ENCODE results near the gene CYP3A5.

The CYP3A5 gene

DNA sequence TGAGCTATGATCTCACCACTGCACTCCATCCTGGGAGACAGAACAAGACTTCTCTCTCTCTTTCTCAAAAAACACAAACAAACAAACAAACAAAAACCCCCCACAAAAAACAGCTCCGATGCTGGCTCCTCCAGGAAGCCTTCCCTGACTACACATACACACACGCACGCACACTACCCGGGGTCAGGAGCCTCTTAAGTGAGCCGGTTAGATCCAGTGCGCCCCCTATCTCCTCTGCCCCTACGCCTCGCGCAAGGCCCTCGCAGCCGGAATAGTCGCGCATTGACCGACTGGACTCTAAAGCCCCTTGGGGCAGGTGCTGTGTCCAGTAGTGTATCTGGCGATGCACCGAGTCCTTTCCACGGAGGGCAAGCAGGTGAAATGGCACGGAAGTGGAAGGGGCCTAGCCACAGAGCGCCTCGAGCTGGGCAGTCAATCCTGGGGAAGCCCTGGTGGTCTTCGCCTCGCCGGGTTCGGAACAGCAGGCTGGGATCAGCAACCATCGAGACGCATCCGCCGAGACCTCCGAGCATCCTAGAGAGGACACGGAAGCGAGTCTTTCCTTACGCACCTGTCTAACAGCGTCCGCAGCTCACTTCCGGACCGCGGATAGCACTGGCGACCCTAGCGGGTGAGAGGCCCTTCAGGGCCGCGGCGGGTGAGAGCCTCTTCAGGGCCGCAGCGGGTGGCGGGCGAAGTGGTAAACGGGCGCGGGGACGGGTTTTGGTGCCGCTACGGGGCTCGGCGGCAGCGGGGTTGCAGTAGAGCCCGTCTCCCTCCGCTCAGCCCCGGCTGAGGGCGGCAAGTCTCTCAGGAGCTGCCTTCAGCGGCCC is 63.2 kb downstream of the CYP3A5 start, which contains the start of gene ZSCAN25:
TSS of gene ZSCAN25 (plus strand) at position 588 of the 833 bp plus-strand sequence. CDS start 2,661 bp downstream, outside the sequence.
- Histone ChIP-seq H3K36me3 (ENCODE audit: insufficient read depth, low read length) (peaks cover 35% of the 10 kb centered on the region), H3K9me3 (ENCODE audit: low read depth, low read length) (no peaks in the 10 kb centered on the region), H3K27ac (peak within 1 kb of the TSS; percentile 66; the same call in 1 of the 2 replicates), H3K9ac (ENCODE audit: insufficient read length) (peak within 1 kb of the TSS; percentile 97), H3K4me3 (peak within 1 kb of the TSS; percentile 99)
- DNase-seq (ENCODE audit: low read depth, low spot score) = peak; percentile 78
- TF ChIP-seq EZH2 (IDR thresholded peaks at IDR 0.05) (no peak), POLR2AphosphoS5 (IDR thresholded peaks at IDR 0.05; ENCODE audit: borderline replicate concordance, low read depth, low read length) (peak; percentile 94), FOXP2 (optimal IDR thresholded peaks at IDR 0.05; ENCODE audit: control extremely low read depth, extremely low read length, insufficient read depth) (peak; percentile 81)

DNA sequence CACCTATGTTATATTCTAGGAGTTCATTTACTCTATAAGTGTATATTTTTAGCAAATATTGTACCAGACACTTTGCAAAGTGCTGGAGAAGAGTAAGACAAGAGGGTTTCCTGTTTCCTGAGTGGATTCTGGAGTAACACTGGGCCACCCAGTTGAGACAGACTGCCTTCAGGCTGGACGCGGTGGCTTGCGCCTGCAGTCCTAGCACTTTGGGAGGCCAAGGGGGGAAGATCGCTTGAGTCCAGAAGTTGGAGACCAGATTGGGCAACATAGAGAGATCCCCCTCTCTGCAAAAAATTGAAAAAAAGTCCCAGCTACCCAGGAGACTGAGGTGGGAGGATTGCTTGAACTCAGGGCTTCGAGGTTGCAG is 63.8 kb downstream of the CYP3A5 start:
- no peak overlapping the region for H3K9ac ChIP-seq (ENCODE audit: insufficient read length)
- peaks cover 29% of the 10 kb centered on the region for H3K36me3 ChIP-seq (ENCODE audit: insufficient read depth, low read length)
- no peak for DNase-seq (ENCODE audit: low read depth, low spot score)
- H3K4me3 ChIP-seq = peak overlapping the region; percentile 99
- H3K9me3 ChIP-seq (ENCODE audit: low read depth, low read length) = no peaks in the 10 kb centered on the region
- TF ChIP-seq EZH2 (IDR thresholded peaks at IDR 0.05) = no peak
- no peak overlapping the region for H3K27ac ChIP-seq

DNA sequence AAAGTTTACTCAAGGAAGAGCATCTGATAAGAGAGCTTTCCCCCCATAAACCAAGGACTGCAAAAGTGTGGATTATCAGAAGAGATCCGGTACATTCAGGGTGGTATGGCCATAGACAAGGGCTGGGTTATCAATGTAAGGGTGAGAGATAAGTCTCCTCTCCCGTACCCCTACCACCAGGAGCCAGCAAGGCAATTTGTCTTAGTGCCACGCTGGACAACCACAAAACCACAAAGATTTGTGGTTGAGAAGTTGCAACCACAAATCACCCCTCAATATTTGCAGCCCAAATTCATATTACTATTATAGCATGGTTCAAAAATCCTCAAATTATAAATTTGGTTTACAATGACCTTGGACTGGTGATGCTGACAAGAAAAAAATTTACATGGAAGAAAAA is 65.3 kb downstream of the CYP3A5 start:
- no peaks in the 10 kb centered on the region for H3K9me3 ChIP-seq (ENCODE audit: low read depth, low read length)
- TF ChIP-seq EZH2 (IDR thresholded peaks at IDR 0.05) (no peak), POLR2AphosphoS5 (IDR thresholded peaks at IDR 0.05; ENCODE audit: borderline replicate concordance, low read depth, low read length) (no peak), FOXP2 (optimal IDR thresholded peaks at IDR 0.05; ENCODE audit: control extremely low read depth, extremely low read length, insufficient read depth) (no peak)
- H3K9ac ChIP-seq (ENCODE audit: insufficient read length) = no peak overlapping the region
- H3K36me3 ChIP-seq (ENCODE audit: insufficient read depth, low read length) = peaks cover 15% of the 10 kb centered on the region
- H3K27ac ChIP-seq = no peak overlapping the region
- H3K4me3 ChIP-seq = no peak overlapping the region
- no peak for DNase-seq (ENCODE audit: low read depth, low spot score)

DNA sequence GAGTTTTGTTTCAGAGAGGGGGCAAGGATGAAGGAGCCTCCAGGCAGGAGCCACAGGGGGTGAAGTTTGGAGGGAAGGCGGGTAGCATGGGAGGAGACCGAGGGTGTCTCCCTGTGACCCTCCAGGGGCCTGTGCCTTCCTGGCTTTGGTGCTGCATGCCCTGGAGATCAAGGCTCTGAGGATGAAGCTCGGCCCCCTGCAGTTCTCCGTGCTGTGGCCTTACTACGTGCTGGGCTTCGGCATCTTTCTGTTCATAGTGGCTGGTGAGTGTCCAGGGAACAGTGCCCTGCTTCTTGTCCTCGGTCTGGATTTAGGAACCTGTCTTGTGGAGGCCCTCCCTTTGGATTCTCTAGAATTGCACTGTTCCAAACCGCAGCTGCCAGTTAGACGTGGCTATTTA is 72.2 kb downstream of the CYP3A5 start:
- no peak overlapping the region for H3K27ac ChIP-seq
- no peak for DNase-seq (ENCODE audit: low read depth, low spot score)
- no peak overlapping the region for H3K4me3 ChIP-seq
- H3K36me3 ChIP-seq (ENCODE audit: insufficient read depth, low read length) = no peaks in the 10 kb centered on the region
- H3K9ac ChIP-seq (ENCODE audit: insufficient read length) = no peak overlapping the region
- H3K9me3 ChIP-seq (ENCODE audit: low read depth, low read length) = no peaks in the 10 kb centered on the region
- no peak for TF ChIP-seq FOXP2 (optimal IDR thresholded peaks at IDR 0.05; ENCODE audit: control extremely low read depth, extremely low read length, insufficient read depth)
- TF ChIP-seq EZH2 (IDR thresholded peaks at IDR 0.05) = no peak
- no peak for TF ChIP-seq POLR2AphosphoS5 (IDR thresholded peaks at IDR 0.05; ENCODE audit: borderline replicate concordance, low read depth, low read length)

DNA sequence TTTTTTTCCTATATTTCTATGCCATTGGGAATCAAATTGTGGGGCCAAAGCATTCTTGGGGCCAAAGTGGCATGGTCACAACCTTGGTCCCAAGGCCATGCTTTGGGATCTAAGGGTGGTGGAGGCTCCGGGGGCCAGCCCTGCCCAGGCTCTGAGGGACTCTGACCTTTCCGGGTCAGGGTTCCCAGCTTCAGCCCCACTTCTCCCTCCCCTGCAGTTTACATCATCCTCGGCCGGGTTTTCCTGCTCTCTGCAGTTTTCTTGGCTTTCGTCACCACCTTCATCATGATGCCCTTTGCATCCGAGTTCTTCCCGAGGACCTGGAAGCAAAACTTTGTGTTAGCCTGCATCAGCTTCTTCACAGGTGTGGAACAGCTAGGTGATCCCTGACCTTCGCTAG is 73.3 kb downstream of the CYP3A5 start:
- no peaks in the 10 kb centered on the region for H3K9me3 ChIP-seq (ENCODE audit: low read depth, low read length)
- DNase-seq (ENCODE audit: low read depth, low spot score) = no peak
- H3K4me3 ChIP-seq = no peak overlapping the region
- no peak overlapping the region for H3K9ac ChIP-seq (ENCODE audit: insufficient read length)
- TF ChIP-seq FOXP2 (optimal IDR thresholded peaks at IDR 0.05; ENCODE audit: control extremely low read depth, extremely low read length, insufficient read depth) = no peak
- no peak for TF ChIP-seq EZH2 (IDR thresholded peaks at IDR 0.05)
- TF ChIP-seq POLR2AphosphoS5 (IDR thresholded peaks at IDR 0.05; ENCODE audit: borderline replicate concordance, low read depth, low read length) = no peak
- H3K36me3 ChIP-seq (ENCODE audit: insufficient read depth, low read length) = no peaks in the 10 kb centered on the region
- H3K27ac ChIP-seq = no peak overlapping the region

DNA sequence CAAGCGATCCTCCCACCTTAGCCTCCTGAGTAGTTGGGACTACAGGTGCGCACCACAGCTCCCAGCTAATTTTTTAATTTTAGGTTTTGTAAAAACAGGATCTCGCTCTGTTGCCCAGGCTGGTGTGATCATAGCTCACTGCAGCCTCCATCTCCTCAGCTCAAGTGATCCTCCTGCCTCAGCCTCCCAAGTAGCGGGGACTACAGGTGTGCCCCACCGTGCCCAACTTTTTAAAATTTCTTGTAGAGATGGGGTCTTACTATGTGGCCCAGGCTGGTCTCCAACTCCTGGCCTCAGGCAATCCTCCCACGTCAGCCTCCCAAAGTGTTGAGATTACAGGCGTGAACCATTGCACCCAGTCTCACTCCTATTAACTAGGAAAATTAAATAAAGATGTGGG is 74.3 kb downstream of the CYP3A5 start:
- TF ChIP-seq FOXP2 (optimal IDR thresholded peaks at IDR 0.05; ENCODE audit: control extremely low read depth, extremely low read length, insufficient read depth) (no peak), EZH2 (IDR thresholded peaks at IDR 0.05) (no peak), POLR2AphosphoS5 (IDR thresholded peaks at IDR 0.05; ENCODE audit: borderline replicate concordance, low read depth, low read length) (no peak)
- Histone ChIP-seq H3K9ac (ENCODE audit: insufficient read length) (no peak overlapping the region), H3K27ac (no peak overlapping the region), H3K9me3 (ENCODE audit: low read depth, low read length) (no peaks in the 10 kb centered on the region), H3K4me3 (no peak overlapping the region), H3K36me3 (ENCODE audit: insufficient read depth, low read length) (no peaks in the 10 kb centered on the region)
- DNase-seq (ENCODE audit: low read depth, low spot score) = no peak

DNA sequence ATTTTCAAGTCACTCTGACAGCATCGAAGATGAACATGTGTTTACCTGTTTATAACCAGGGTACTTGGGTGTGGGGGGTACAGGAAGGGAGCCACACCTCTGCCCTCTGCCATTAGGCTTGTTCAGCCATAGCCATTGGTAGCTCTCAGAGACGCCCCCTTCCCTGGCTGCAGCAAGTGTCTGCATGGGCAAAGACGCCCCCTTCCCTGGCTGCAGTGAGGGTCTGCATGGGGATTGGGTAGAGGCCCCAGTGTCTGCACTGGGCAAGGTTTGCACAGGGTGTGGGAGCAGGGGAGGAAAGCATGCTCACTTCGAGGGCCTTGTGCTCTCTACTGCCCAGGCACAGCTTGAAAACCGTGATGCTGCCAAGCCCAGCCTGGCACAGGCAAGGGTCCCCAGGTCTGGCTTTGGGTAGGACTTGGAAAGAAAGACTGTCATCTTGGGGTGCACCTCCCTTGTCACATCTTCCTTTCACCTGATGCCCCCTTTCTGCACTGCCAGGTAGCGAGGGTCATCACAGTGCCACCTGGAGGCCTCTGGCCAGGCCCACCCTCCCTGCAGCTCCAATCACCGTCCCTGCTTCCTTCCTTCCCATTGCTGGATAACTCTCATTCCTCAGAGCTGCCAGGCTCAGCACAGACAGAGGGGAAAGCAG is 78.0 kb downstream of the CYP3A5 start:
- no peak overlapping the region for H3K4me3 ChIP-seq
- TF ChIP-seq FOXP2 (optimal IDR thresholded peaks at IDR 0.05; ENCODE audit: control extremely low read depth, extremely low read length, insufficient read depth) (no peak), EZH2 (IDR thresholded peaks at IDR 0.05) (no peak), POLR2AphosphoS5 (IDR thresholded peaks at IDR 0.05; ENCODE audit: borderline replicate concordance, low read depth, low read length) (no peak)
- no peaks in the 10 kb centered on the region for H3K36me3 ChIP-seq (ENCODE audit: insufficient read depth, low read length)
- DNase-seq (ENCODE audit: low read depth, low spot score) = no peak
- H3K9me3 ChIP-seq (ENCODE audit: low read depth, low read length) = no peaks in the 10 kb centered on the region
- H3K9ac ChIP-seq (ENCODE audit: insufficient read length) = no peak overlapping the region
- H3K27ac ChIP-seq = no peak overlapping the region

DNA sequence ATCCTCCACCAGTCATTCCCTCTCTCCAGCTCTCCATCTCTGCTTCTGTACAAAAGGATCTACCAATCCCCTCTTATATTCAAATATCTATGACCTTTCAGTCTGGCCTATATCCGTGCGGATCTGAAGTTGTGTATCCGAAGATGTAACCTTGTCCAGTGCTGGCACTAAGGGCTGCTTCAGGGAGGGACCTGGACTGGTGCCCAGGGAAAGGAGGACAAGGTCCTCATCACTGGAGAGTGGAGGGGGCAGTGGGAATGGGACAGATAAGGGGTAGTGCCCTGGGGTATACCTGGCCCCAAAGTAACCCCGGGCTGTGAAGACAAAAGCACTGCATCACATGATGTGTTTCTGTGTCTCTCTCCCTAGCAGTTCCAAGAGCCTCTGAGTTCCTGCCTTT is 80.0 kb downstream of the CYP3A5 start:
- Histone ChIP-seq H3K9ac (ENCODE audit: insufficient read length) (no peak overlapping the region), H3K9me3 (ENCODE audit: low read depth, low read length) (no peaks in the 10 kb centered on the region), H3K27ac (no peak overlapping the region), H3K36me3 (ENCODE audit: insufficient read depth, low read length) (no peaks in the 10 kb centered on the region), H3K4me3 (no peak overlapping the region)
- no peak for TF ChIP-seq POLR2AphosphoS5 (IDR thresholded peaks at IDR 0.05; ENCODE audit: borderline replicate concordance, low read depth, low read length)
- no peak for TF ChIP-seq EZH2 (IDR thresholded peaks at IDR 0.05)
- TF ChIP-seq FOXP2 (optimal IDR thresholded peaks at IDR 0.05; ENCODE audit: control extremely low read depth, extremely low read length, insufficient read depth) = no peak
- DNase-seq (ENCODE audit: low read depth, low spot score) = no peak

All from SK-N-MC (cell line).